Caco-2 (cell line): ENCODE results near the gene YRDC. TPM values are rescaled to one million over a fixed set of nuclear protein-coding genes. Genes with fewer than 3 reads are reported as not detected.

ENCODE experiments used
- BruUV-seq: library from RNA; stranded (reverse); fragments of 400-500 nt; replicated peaks from 2 replicates; lab custom pipeline; 2021; lab: Mats Ljungman, UMichigan
- CTCF ChIA-PET: fragments of 300-600 bp; sonication (Branson Sonifier 250); formaldehyde crosslinking; loops from one replicate; lab custom pipeline; 2022; ENCODE audit warnings: antibody characterized with exemption; lab: Charles Lee
- POLR2A ChIA-PET: fragments of 300-600 bp; sonication (Branson Sonifier 250); formaldehyde crosslinking; loops from one replicate; lab custom pipeline; 2022; ENCODE audit warnings: antibody characterized with exemption; lab: Charles Lee
- DNase-seq, 2 experiments: peaks; one replicate each; pipeline versions ENCODE4 v3.0.0 to v3.0.0-alpha.2; 2020 to 2022
- H3K27me3 ChIP-seq: replicated peaks from 2 replicates; pipeline ENCODE4 v1.6.0; 2011; ENCODE audit warnings: low read length; ENCODE audit not compliant: control insufficient read depth, insufficient read depth
- H3K36me3 ChIP-seq: 2 replicates; pipeline ENCODE4 v1.5.1; 2011; ENCODE audit warnings: low read length; ENCODE audit not compliant: control insufficient read depth, insufficient read depth
- H3K4me1 ChIP-seq: fragments of 250-450 bp; sonication (Bioruptor Pico); 2 replicates; pipeline ENCODE4 v1.5.1; 2020; ENCODE audit warnings: mild to moderate bottlenecking
- H3K4me3 ChIP-seq: 2 replicates; pipeline ENCODE4 v1.5.1; 2011; ENCODE audit warnings: low read depth, mild to moderate bottlenecking, control low read depth, low read length
- H3K9me3 ChIP-seq: fragments of 250-450 bp; sonication (Bioruptor Pico); 2 replicates; pipeline ENCODE4 v1.5.1; 2020; ENCODE audit warnings: mild to moderate bottlenecking, moderate library complexity
- H3K27ac Mint-ChIP-seq: one replicate; pipeline ENCODE4 v1.8.0; 2022; ENCODE audit warnings: mixed read lengths; ENCODE audit not compliant: unreplicated experiment
- H3K27me3 Mint-ChIP-seq: one replicate; pipeline ENCODE4 v1.8.0; 2022; ENCODE audit warnings: mixed read lengths; ENCODE audit not compliant: insufficient read depth, unreplicated experiment
- H3K36me3 Mint-ChIP-seq: one replicate; pipeline ENCODE4 v1.8.0; 2022; ENCODE audit warnings: mild to moderate bottlenecking, mixed read lengths; ENCODE audit not compliant: insufficient read depth, unreplicated experiment
- H3K4me1 Mint-ChIP-seq: one replicate; pipeline ENCODE4 v1.8.0; 2022; ENCODE audit warnings: low read depth, mixed read lengths; ENCODE audit not compliant: unreplicated experiment
- H3K4me3 Mint-ChIP-seq: one replicate; pipeline ENCODE4 v1.8.0; 2022; ENCODE audit warnings: mild to moderate bottlenecking, moderate library complexity, mixed read lengths; ENCODE audit not compliant: unreplicated experiment
- H3K9me3 Mint-ChIP-seq: one replicate; pipeline ENCODE4 v1.8.0; 2022; ENCODE audit warnings: mixed read lengths; ENCODE audit not compliant: unreplicated experiment
- intact Hi-C: fragments of 100-400 bp; cut with micrococcal nuclease; formaldehyde crosslinking; loops from one replicate; pipeline ENCODE4 v1.10.0; 2022; ENCODE audit not compliant: unreplicated experiment
- total RNA-seq: library from RNA; stranded (reverse); gene quantifications from 2 replicates; pipeline ENCODE4 v1.2.3, GENCODE V29; 2022
- TF ChIP-seq, protein P1 (sequence below), 2 experiments: fragments of 200-600 bp in 1 of 2; IDR thresholded peaks; 1 replicate in 1 of 2; 2 replicates in 1 of 2; pipeline versions ENCODE4 v1.5.1 to v1.8.0; 2011 to 2022; ENCODE audit warnings: antibody characterized with exemption in 1 of 2, control low read depth in 1 of 2, inconsistent platforms in 1 of 2, low read depth in 1 of 2, low read length in 1 of 2, mild to moderate bottlenecking in 1 of 2, moderate library complexity in 1 of 2; ENCODE audit not compliant: insufficient read depth in 1 of 2, severe bottlenecking in 1 of 2, unreplicated experiment in 1 of 2

Gene YRDC
- total RNA-seq, 1 experiment from 2014 or later, result 10.3 TPM

- no peak overlapping the region for H3K4me3 Mint-ChIP-seq
- no peak for DNase-seq
- intact Hi-C loops, result no loop called here
- no peak overlapping the region for H3K27ac Mint-ChIP-seq
- no peaks in the 10 kb centered on the region for H3K4me1 Mint-ChIP-seq
- no peaks in the 10 kb centered on the region for H3K27me3 Mint-ChIP-seq
- CTCF ChIA-PET, result no interaction called here
- H3K4me3 ChIP-seq, result no peak overlapping the region
- no peaks in the 10 kb centered on the region for H3K9me3 ChIP-seq
- H3K4me1 ChIP-seq, result no peaks in the 10 kb centered on the region
- no peaks in the 10 kb centered on the region for H3K27me3 ChIP-seq
- no TSS peak for BruUV-seq
- TF ChIP-seq, protein P1, sequence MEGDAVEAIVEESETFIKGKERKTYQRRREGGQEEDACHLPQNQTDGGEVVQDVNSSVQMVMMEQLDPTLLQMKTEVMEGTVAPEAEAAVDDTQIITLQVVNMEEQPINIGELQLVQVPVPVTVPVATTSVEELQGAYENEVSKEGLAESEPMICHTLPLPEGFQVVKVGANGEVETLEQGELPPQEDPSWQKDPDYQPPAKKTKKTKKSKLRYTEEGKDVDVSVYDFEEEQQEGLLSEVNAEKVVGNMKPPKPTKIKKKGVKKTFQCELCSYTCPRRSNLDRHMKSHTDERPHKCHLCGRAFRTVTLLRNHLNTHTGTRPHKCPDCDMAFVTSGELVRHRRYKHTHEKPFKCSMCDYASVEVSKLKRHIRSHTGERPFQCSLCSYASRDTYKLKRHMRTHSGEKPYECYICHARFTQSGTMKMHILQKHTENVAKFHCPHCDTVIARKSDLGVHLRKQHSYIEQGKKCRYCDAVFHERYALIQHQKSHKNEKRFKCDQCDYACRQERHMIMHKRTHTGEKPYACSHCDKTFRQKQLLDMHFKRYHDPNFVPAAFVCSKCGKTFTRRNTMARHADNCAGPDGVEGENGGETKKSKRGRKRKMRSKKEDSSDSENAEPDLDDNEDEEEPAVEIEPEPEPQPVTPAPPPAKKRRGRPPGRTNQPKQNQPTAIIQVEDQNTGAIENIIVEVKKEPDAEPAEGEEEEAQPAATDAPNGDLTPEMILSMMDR (IDR thresholded peaks at IDR 0.05; ENCODE audit: insufficient read depth in 1 of 2, low read depth in 1 of 2, low read length in 1 of 2, severe bottlenecking in 1 of 2, unreplicated experiment in 1 of 2), result no peak
- no peaks in the 10 kb centered on the region for H3K9me3 Mint-ChIP-seq
- POLR2A ChIA-PET, result no interaction called here
- H3K36me3 ChIP-seq, result peaks cover 1% of the 10 kb centered on the region; the same call in 1 of the 2 replicates
- peaks cover 32% of the 10 kb centered on the region for H3K36me3 Mint-ChIP-seq
These were observed 28.8 kb upstream of the YRDC start for GRCh38 chr1:37836788-37837187.

DNA sequence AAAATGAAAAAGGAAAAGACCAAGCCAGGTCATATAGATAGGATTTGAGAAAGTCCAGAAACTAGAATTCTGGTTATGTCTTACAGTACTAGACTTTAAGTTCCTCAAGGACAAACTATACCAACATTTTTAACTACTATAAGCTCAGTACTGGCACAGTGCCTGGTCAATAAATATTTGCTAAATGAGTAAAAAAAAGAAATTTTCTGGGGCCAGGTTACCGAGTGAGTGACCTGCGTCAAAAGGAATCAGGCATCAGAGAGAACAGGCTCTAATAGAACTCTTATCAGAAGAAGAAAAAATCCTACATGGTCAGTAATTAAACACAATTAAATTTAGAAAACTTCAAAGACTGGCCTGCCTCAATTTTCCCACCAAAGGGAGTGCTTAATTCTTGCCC, 23.8 kb upstream of the YRDC start:
- peaks cover 23% of the 10 kb centered on the region for H3K36me3 Mint-ChIP-seq
- no peaks in the 10 kb centered on the region for H3K9me3 ChIP-seq
- H3K27me3 ChIP-seq, result no peaks in the 10 kb centered on the region
- H3K27ac Mint-ChIP-seq, result no peak overlapping the region
- intact Hi-C loops, result no loop called here
- ChIA-PET POLR2A (no interaction called here), CTCF (no interaction called here)
- no peaks in the 10 kb centered on the region for H3K4me1 Mint-ChIP-seq
- no peak for DNase-seq
- no TSS peak for BruUV-seq
- no peaks in the 10 kb centered on the region for H3K27me3 Mint-ChIP-seq
- no peaks in the 10 kb centered on the region for H3K9me3 Mint-ChIP-seq
- H3K36me3 ChIP-seq, result no peaks in the 10 kb centered on the region
- no peaks in the 10 kb centered on the region for H3K4me1 ChIP-seq
- TF ChIP-seq, protein P1 (IDR thresholded peaks at IDR 0.05; ENCODE audit: insufficient read depth in 1 of 2, low read depth in 1 of 2, low read length in 1 of 2, severe bottlenecking in 1 of 2, unreplicated experiment in 1 of 2), result no peak
- no peak overlapping the region for H3K4me3 Mint-ChIP-seq
- no peak overlapping the region for H3K4me3 ChIP-seq

DNA sequence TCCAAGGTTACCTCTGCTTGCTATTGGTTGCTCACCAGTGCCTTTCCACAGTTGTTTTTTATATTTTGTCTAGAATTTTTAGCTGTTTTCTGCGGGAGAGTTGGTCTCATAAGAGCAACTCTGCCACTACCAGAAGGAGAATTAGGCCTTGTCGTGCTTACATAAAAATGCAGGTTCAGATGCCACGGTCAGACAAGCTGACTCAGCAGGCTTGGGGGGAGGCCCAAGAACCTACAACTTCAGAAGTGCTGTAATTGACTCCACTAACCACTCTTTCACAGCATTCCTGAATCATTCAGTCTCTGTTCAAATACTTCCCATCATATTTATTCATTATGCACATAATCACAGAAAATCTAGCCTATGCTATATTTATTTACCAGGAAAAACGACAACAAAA, 23.1 kb upstream of the YRDC start:
- Mint-ChIP-seq H3K27ac (no peak overlapping the region), H3K9me3 (no peaks in the 10 kb centered on the region), H3K4me1 (no peaks in the 10 kb centered on the region), H3K27me3 (no peaks in the 10 kb centered on the region), H3K36me3 (peaks cover 19% of the 10 kb centered on the region), H3K4me3 (no peak overlapping the region)
- Histone ChIP-seq H3K4me3 (no peak overlapping the region), H3K4me1 (no peaks in the 10 kb centered on the region), H3K36me3 (no peaks in the 10 kb centered on the region), H3K27me3 (no peaks in the 10 kb centered on the region), H3K9me3 (no peaks in the 10 kb centered on the region)
- no peak for DNase-seq
- BruUV-seq, result no TSS peak
- TF ChIP-seq, protein P1 (IDR thresholded peaks at IDR 0.05; ENCODE audit: insufficient read depth in 1 of 2, low read depth in 1 of 2, low read length in 1 of 2, severe bottlenecking in 1 of 2, unreplicated experiment in 1 of 2), result no peak
- intact Hi-C loops, result no loop called here
- ChIA-PET POLR2A (no interaction called here), CTCF (interaction anchor here (0.7 kb wide), 1 partner anchor 36 kb away, joined by 5 read pairs; no protein-coding TSS in a partner anchor)
